GM10266 (cell line): ENCODE data around the gene OR2S2.

ENCODE experiments used
- DNase-seq: peaks from one replicate; pipeline ENCODE4 v3.0.0; 2012; ENCODE audit errors: extremely low spot score
- CTCF ChIP-seq: IDR thresholded peaks from 2 replicates; pipeline ENCODE4 v1.5.1; 2012; ENCODE audit warnings: mild to moderate bottlenecking, low read depth; ENCODE audit not compliant: control insufficient read depth, insufficient read depth; ENCODE audit errors: missing control alignments

Gene OR2S2

GRCh38 chr9:35976726-35977125 lies 18.8 kb upstream of the OR2S2 start:
- no peak for TF ChIP-seq CTCF
- peak; percentile 33 for DNase-seq

GRCh38 chr9:35974800-35975199 lies 16.8 kb upstream of the OR2S2 start:
- TF ChIP-seq CTCF: no peak
- DNase-seq: no peak

- no peak for TF ChIP-seq CTCF
Measured at GRCh38 chr9:35972093-35972492, 14.1 kb upstream of the OR2S2 start.

GRCh38 chr9:35967042-35967441 lies 9.1 kb upstream of the OR2S2 start:
- no peak for TF ChIP-seq CTCF
- DNase-seq: no peak

More at GRCh38 chr9:35972093-35972492, 14.1 kb upstream of the OR2S2 start:
- DNase-seq: no peak

- no peak for TF ChIP-seq CTCF
Measured at GRCh38 chr9:35966433-35966832, 8.5 kb upstream of the OR2S2 start.

GRCh38 chr9:35965011-35965410 lies 7.1 kb upstream of the OR2S2 start:
- no peak for TF ChIP-seq CTCF
- no peak for DNase-seq

More at GRCh38 chr9:35966433-35966832, 8.5 kb upstream of the OR2S2 start:
- DNase-seq: no peak

GRCh38 chr9:35962126-35962906 lies 4.4 kb upstream of the OR2S2 start:
- no peak for TF ChIP-seq CTCF
- no peak for DNase-seq
